Hematopoietic multipotent progenitor cell treated with erythropoietin and hydrocortisone succinate and interleukin-3 and kit ligand, for 4 days (in vitro differentiated cells): ENCODE results near the gene SYT3.

Source experiments
- DNase-seq: peaks from one replicate; pipeline ENCODE4 v3.0.0-alpha.2; 2015

Gene SYT3

DNA sequence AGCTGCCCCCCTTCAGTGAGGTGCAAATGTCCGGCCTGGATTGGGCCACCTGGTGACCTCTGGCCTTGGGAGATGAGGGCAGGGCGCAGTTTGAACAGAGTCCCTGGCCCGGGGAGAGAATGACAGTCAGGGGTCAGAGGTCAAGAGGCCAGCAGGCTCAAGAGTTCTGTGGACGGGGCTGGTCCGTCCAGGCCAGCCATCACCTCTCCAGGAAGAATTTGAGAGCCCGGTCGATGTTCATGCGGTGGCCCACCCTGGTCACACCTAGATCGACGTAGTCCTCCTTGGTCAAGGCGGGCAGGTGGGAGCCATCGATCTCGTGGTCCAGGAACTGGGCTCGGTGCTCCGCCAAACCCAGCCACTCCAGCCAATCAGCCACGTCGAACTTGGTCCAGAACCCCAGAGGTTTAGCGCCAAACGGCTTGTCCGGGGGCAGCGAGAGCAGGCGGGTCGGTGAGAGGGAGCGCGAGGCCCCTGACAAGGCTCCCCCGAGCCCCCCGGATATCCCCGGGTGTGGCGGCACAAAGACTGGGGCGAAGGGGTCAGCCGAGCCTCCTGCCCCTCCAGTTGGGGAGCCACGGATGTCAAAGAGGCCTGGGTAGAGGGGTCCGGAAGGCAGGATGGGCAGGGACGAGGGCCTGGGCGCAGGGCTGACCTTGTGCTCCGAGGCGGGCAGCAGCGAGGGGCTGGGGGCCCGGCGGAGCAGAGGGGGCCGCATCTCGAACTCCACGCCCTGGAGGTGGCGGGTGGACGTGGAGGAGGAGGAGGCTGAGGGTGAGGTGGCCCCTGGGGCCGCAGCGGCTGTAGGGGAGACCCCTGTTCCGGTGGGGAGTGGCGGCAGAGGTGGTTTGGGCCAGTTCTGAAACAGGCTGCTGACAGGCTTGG, 22.3 kb upstream of the SYT3 start:
- no peak for DNase-seq

GRCh38 chr19:50661023-50661422, 21.3 kb upstream of the SYT3 start:
- DNase-seq, result no peak

GRCh38 chr19:50660088-50660366, 20.3 kb upstream of the SYT3 start:
- DNase-seq, result no peak

GRCh38 chr19:50659318-50660087, 19.8 kb upstream of the SYT3 start:
- DNase-seq, result no peak

GRCh38 chr19:50658441-50659317, 19.0 kb upstream of the SYT3 start:
- DNase-seq, result peak; percentile 94

DNA sequence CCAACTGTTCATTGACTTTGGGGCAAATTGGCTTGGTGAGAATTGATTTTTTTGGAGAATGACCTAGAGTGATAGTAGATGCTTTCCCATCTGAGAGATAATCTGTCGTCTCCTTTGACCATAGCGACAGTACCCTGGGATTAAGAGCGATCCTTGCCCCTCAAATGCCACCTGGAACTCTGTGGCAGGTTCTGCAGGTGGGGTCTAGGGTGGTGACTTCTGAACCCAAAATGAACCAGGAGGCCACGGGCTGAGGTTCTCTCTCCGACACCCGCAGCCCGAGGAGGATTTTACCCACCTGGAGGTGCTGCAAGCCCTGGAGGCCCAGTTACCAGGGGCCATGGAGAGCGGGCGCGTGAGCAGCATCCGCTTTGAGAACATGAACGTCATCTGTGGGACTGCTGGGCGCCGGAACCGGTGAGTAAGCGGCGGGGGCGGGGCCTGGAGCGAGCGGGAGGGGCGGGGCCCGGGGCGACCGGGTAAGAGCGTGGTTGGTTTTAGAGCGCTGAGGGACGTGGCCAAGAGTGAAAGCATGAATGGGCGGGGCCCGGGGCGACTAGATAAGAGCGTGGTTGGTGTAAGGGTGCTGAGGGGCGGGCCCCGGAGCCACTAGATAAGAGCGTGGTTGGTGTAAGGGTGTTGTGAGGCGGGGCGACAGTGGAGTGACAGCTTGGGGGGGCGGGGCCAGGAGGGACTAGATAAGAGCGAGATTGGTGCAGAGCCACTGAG, 18.2 kb upstream of the SYT3 start:
- DNase-seq, result peak; percentile 99

DNA sequence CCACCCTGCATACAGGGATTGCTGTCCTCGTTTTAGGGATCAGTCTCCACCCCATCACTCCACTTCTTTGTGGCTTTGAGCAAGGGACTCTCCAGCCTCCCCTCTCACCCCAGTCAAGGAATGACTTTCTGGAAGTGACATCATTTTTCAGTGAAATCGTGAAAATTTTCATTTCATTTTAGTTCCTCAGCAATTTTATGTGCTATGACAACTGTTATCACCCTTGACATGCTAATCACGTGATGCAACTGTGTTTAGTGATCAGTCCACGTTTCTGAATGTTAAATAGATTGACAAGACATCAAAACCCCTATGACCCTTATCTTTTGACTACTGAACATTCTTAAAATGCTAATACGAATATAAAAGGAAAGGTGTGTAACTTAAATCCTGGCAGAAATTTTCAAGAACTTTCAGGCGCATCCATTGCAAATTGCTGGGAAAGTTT, 17.6 kb upstream of the SYT3 start:
- DNase-seq, result no peak

GRCh38 chr19:50654882-50655281, 15.2 kb upstream of the SYT3 start:
- DNase-seq, result no peak

DNA sequence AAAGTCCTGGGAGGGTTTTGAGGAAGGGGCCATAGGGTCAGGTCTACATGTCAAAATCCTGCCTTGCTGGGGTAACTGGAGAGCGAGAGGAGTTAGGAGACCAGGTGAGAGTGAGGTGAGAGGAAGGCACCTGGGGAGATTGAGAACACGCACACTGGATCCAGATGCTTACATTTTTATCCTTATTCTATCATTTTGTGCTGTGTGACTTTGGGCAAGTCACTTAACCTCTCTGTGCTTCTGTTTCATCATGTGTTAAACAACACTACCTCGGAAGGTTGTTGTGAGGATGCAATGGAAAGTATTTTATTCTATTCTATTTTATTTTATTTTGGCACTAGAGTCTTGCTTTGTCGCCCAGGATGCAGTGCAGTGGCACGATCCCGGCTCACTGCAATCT, 13.0 kb upstream of the SYT3 start:
- no peak for DNase-seq

DNA sequence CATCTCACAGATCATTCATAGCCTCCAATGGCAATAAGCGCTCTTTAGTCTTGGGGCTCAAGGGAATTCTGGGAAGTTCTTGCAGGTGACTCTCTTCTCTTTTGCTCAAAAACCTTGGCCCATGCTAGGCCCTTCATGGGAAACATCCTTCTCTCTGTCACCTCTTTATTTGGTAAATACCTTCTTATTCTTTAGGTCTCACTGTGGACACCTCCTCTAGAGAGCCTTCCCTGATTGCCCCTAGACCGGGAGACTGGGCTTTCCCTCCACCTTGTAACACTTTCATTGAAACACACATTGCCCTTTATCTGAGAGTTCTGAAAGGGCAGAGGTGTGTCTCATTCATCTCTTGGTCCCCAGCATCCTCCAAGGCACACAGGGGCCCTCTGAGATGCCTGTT, 11.5 kb upstream of the SYT3 start:
- no peak for DNase-seq

- DNase-seq, result peak; percentile 38
Observed at GRCh38 chr19:50649433-50650391, 10.0 kb upstream of the SYT3 start, which contains the start of gene C19orf81. Gene C19orf81, plus strand, starts transcription at chr19:50649445. Its CDS starts 0 bp downstream, at chr19:50649445.

DNA sequence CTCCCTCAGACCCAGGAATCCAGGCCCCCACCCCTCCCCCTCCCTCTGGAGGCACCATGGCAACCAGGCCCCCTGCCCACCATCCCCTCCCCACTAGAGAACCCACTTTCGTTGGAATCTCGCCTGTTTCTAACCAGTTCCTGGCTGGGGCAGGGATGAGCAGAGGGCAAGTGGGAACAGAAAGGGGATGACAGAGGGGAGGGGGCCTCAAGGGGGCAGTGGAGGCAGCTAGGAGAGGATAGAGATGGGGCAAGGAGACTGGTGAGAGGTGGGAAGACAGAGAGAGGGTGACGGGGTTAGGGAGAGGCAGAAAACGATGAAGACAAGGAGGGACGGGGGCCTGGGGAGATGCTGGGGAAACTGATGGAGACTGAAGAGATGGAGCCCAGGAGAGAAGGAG, 9.0 kb upstream of the SYT3 start:
- no peak for DNase-seq

DNA sequence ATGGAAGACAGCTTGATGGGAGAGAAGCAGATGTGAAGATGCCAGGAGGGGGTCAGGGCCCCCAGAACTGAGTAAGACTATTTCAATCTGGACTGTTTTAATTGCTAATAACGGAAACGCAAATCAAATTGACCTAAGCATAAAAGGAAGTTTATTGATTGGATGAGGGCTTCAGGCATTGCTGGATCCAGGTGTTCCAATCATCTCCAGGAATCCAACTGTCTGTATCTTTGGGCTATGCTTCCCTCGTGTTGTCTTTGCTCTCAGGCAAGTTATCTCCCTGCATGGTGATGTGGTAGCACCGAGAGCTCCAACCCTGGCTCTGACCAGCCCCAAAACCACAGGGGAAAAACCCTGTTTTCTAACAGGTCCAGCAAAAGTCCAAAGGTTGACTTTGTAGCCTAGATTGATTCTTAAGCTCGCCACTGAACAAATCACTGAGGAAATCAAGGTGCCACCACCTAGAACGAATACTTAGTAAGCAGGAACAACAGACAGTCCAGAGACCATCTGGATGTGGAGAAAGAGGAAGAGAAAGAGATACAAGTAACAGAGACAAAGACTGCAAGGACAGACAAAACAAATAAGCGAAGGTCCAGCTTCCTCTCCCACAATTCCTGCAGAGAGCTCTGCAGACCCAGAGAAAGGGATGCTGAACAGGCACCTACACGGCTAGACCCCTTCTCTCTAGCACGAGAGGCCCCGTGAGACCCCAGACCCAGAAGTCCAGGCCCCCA, 8.4 kb upstream of the SYT3 start:
- DNase-seq, result no peak

GRCh38 chr19:50646074-50646807, 6.6 kb upstream of the SYT3 start:
- no peak for DNase-seq

- no peak for DNase-seq
Observed at GRCh38 chr19:50645107-50645506, 5.4 kb upstream of the SYT3 start.

GRCh38 chr19:50644315-50644915, 4.7 kb upstream of the SYT3 start:
- DNase-seq, result no peak

- DNase-seq, result no peak
Observed at GRCh38 chr19:50640368-50640767, 687 bp upstream of the SYT3 start.

- no peak for DNase-seq
Observed at GRCh38 chr19:50638600-50638999, 1.1 kb downstream of the SYT3 start.

GRCh38 chr19:50636317-50637085, 3.2 kb downstream of the SYT3 start:
- DNase-seq, result no peak
